ENCODE results near the gene PGLYRP4.

- no peak for TF ChIP-seq CTCF (conservative IDR thresholded peaks at IDR 0.05)
- TF ChIP-seq EZH2 (IDR thresholded peaks at IDR 0.05; ENCODE audit: low read depth) = no peak
Observed at GRCh38 chr1:153390938-153391710, 42.5 kb upstream of the PGLYRP4 start, which contains the start of gene S100A8.

All from PC-9 (cell line).